Hepatocyte (in vitro differentiated cells): ENCODE results near the gene RNPC3. TPM values are rescaled to one million over a fixed set of nuclear protein-coding genes. Genes with fewer than 3 reads are reported as not detected.
"Not testable (repeated sequence)": the region's sequence is repeated elsewhere in the genome, so short reads cannot be mapped to it uniquely, and the experiment has no call there.

Source experiments
- DNase-seq: peaks from one replicate; pipeline ENCODE4 v3.0.0-alpha.2; 2016; ENCODE audit warnings: low spot score
- H2AFZ ChIP-seq: fragments of 200-600 bp; sonication (generic); 2 replicates; pipeline ENCODE4 v1.6.0; 2016; ENCODE audit warnings: antibody characterized with exemption, mild to moderate bottlenecking
- H3K27ac ChIP-seq: fragments of 200-600 bp; sonication (generic); 2 replicates; pipeline ENCODE4 v1.5.1; 2016; ENCODE audit warnings: mild to moderate bottlenecking
- H3K27me3 ChIP-seq: fragments of 200-600 bp; sonication (generic); 2 replicates; pipeline ENCODE4 v1.6.1; 2016
- H3K36me3 ChIP-seq: fragments of 200-600 bp; sonication (generic); replicated peaks from 2 replicates; pipeline ENCODE4 v1.5.1; 2016; ENCODE audit warnings: low read depth; ENCODE audit not compliant: insufficient read depth
- H3K4me1 ChIP-seq: fragments of 200-600 bp; sonication (generic); 2 replicates; pipeline ENCODE4 v1.5.1; 2016; ENCODE audit warnings: mild to moderate bottlenecking, moderate library complexity; ENCODE audit not compliant: insufficient read depth
- H3K4me2 ChIP-seq: fragments of 200-600 bp; sonication (generic); 2 replicates; pipeline ENCODE4 v1.6.0; 2016
- H3K4me3 ChIP-seq: fragments of 200-600 bp; sonication (generic); 2 replicates; pipeline ENCODE4 v1.5.1; 2016; ENCODE audit warnings: mild to moderate bottlenecking
- H3K79me2 ChIP-seq: fragments of 200-600 bp; sonication (generic); 2 replicates; pipeline ENCODE4 v1.6.0; 2017; ENCODE audit warnings: mild to moderate bottlenecking
- H3K9me2 ChIP-seq: fragments of 200-600 bp; sonication (generic); replicated peaks from 2 replicates; pipeline ENCODE4 v1.6.0; 2017; ENCODE audit warnings: mild to moderate bottlenecking; ENCODE audit not compliant: insufficient read depth
- H3K9me3 ChIP-seq: fragments of 200-600 bp; sonication (generic); 2 replicates; pipeline ENCODE4 v1.5.1; 2016; ENCODE audit warnings: low read depth, mild to moderate bottlenecking
- H4K20me1 ChIP-seq: fragments of 200-600 bp; sonication (generic); 2 replicates; pipeline ENCODE4 v1.6.0; 2016; ENCODE audit warnings: mild to moderate bottlenecking; ENCODE audit not compliant: insufficient read depth, poor library complexity, severe bottlenecking
- EZH2 ChIP-seq: fragments of 200-600 bp; sonication (generic); IDR thresholded peaks from 2 replicates; pipeline ENCODE4 v1.6.1; 2016; ENCODE audit warnings: antibody characterized with exemption, mild to moderate bottlenecking, borderline replicate concordance
- EZH2phosphoT487 ChIP-seq: fragments of 200-600 bp; sonication (generic); IDR thresholded peaks from one replicate; pipeline ENCODE4 v1.6.1; 2018; ENCODE audit warnings: antibody characterized with exemption, mild to moderate bottlenecking, low read depth, moderate library complexity; ENCODE audit not compliant: unreplicated experiment, severe bottlenecking
- WGBS: methylation state at CpG from one replicate; pipeline ENCODE4 v1.1.6; 2016; ENCODE audit warnings: low lambda C conversion rate; ENCODE audit errors: missing lambda C conversion rate; 5-methylcytosine and 5-hydroxymethylcytosine counted together
- polyA plus RNA-seq: library from polyadenylated mRNA; unstranded; fragments of >200 nt; fragmentation: Nextera tagmentation; extraction: Ambion mirVana; gene quantifications from 2 replicates; pipeline ENCODE4 v1.2.1, GENCODE V29; 2016
- total RNA-seq: library from RNA; depleted of rRNA; stranded (reverse); fragments of >200 nt; gene quantifications from 2 replicates; pipeline ENCODE4 v1.2.3, GENCODE V29; 2014
- TF ChIP-seq, protein P1 (sequence below): fragments of 200-600 bp; sonication (generic); IDR thresholded peaks from 2 replicates; pipeline ENCODE4 v1.5.1; 2016; ENCODE audit warnings: antibody characterized with exemption, mild to moderate bottlenecking; ENCODE audit not compliant: poor library complexity

The RNPC3 gene
- total and polyA plus RNA-seq, 2 experiments from 2014 or later: 13.4 to 16.7 TPM

- Histone ChIP-seq H3K4me3 (no peak overlapping the region), H4K20me1 (no peaks in the 10 kb centered on the region), H3K9me2 (no peaks in the 10 kb centered on the region), H2AFZ (no peak overlapping the region), H3K9me3 (no peaks in the 10 kb centered on the region), H3K4me2 (no peak overlapping the region), H3K27ac (no peak overlapping the region), H3K36me3 (no peaks in the 10 kb centered on the region), H3K27me3 (no peaks in the 10 kb centered on the region), H3K4me1 (no peaks in the 10 kb centered on the region), H3K79me2 (no peaks in the 10 kb centered on the region)
- 96% methylated on average over 3 of the region's 3 CpGs for WGBS
- no peak for DNase-seq
- TF ChIP-seq EZH2phosphoT487 (no peak), EZH2 (no peak)
- TF ChIP-seq, protein P1, sequence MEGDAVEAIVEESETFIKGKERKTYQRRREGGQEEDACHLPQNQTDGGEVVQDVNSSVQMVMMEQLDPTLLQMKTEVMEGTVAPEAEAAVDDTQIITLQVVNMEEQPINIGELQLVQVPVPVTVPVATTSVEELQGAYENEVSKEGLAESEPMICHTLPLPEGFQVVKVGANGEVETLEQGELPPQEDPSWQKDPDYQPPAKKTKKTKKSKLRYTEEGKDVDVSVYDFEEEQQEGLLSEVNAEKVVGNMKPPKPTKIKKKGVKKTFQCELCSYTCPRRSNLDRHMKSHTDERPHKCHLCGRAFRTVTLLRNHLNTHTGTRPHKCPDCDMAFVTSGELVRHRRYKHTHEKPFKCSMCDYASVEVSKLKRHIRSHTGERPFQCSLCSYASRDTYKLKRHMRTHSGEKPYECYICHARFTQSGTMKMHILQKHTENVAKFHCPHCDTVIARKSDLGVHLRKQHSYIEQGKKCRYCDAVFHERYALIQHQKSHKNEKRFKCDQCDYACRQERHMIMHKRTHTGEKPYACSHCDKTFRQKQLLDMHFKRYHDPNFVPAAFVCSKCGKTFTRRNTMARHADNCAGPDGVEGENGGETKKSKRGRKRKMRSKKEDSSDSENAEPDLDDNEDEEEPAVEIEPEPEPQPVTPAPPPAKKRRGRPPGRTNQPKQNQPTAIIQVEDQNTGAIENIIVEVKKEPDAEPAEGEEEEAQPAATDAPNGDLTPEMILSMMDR: no peak
Observed at GRCh38 chr1:103547840-103548239, 22.3 kb downstream of the RNPC3 start.

GRCh38 chr1:103560427-103560826, 34.9 kb downstream of the RNPC3 start:
- no peak for TF ChIP-seq EZH2
- TF ChIP-seq EZH2phosphoT487: no peak
- TF ChIP-seq, protein P1: no peak
- Histone ChIP-seq H3K27me3 (no peaks in the 10 kb centered on the region), H3K27ac (no peak overlapping the region), H3K4me2 (no peak overlapping the region), H3K9me3 (no peaks in the 10 kb centered on the region), H2AFZ (no peak overlapping the region), H3K4me1 (no peaks in the 10 kb centered on the region), H3K36me3 (no peaks in the 10 kb centered on the region), H4K20me1 (no peaks in the 10 kb centered on the region), H3K9me2 (no peaks in the 10 kb centered on the region), H3K79me2 (no peaks in the 10 kb centered on the region), H3K4me3 (no peak overlapping the region)
- no peak for DNase-seq

DNA sequence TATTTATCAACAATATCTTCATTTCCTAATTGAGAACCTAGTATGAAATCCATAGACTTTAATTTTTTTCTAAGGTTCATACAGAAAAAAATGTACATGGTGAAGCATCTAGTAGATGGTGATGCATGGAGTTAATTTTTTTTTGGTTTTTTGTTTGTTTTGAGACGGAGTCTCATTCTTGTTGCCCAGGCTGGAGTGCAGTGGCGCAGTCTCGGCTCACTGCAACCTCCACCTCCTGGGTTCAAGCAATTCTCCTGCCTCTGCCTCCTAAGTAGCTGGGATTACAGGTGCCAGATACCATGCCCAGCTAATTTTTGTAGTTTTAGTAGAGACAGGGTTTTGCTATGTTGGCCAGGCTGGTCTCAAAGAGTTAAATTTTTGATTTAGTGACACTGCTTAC, 35.6 kb downstream of the RNPC3 start:
- 89% methylated on average over 3 of the region's 3 CpGs for WGBS
- not testable (repeated sequence) for H3K27ac ChIP-seq, H3K4me3 ChIP-seq, H3K9me3 ChIP-seq, H3K9me2 ChIP-seq, H3K79me2 ChIP-seq, H3K36me3 ChIP-seq, H3K4me2 ChIP-seq, DNase-seq, H2AFZ ChIP-seq, H3K27me3 ChIP-seq, H3K4me1 ChIP-seq, H4K20me1 ChIP-seq

- Histone ChIP-seq H2AFZ (peak overlapping the region; percentile 13), H3K79me2 (no peaks in the 10 kb centered on the region), H3K9me3 (no peaks in the 10 kb centered on the region), H3K4me1 (no peaks in the 10 kb centered on the region), H3K27ac (peak overlapping the region; percentile 37), H4K20me1 (no peaks in the 10 kb centered on the region), H3K4me2 (peak overlapping the region; percentile 45), H3K36me3 (no peaks in the 10 kb centered on the region), H3K9me2 (no peaks in the 10 kb centered on the region), H3K4me3 (no peak overlapping the region), H3K27me3 (no peaks in the 10 kb centered on the region)
- TF ChIP-seq EZH2 (no peak), EZH2phosphoT487 (no peak)
- TF ChIP-seq, protein P1: no peak
- DNase-seq: no peak
- WGBS: 76% methylated on average over 2 of the region's 2 CpGs
Observed at GRCh38 chr1:103561643-103562395, 36.3 kb downstream of the RNPC3 start.
